Left ventricle myocardium inferior (tissue), 1 donor: Measurements from ENCODE around the gene LTB4R. TPM values are rescaled to one million over a fixed set of nuclear protein-coding genes. Genes with fewer than 3 reads are reported as not detected.

ENCODE experiments used
- DNase-seq: peaks from one replicate; pipeline ENCODE4 v3.0.0-alpha.2; 2020
- H3K27ac ChIP-seq: fragments of 200-600 bp; replicated peaks from 2 replicates; pipeline ENCODE4 v1.8.0; 2021
- H3K27me3 ChIP-seq: fragments of 200-600 bp; 2 replicates; pipeline ENCODE4 v1.8.0; 2021; ENCODE audit warnings: low read depth
- H3K36me3 ChIP-seq: fragments of 200-600 bp; 2 replicates; pipeline ENCODE4 v1.8.0; 2021
- H3K4me1 ChIP-seq: fragments of 200-600 bp; 2 replicates; pipeline ENCODE4 v1.8.0; 2021
- H3K4me3 ChIP-seq: fragments of 200-600 bp; 2 replicates; pipeline ENCODE4 v1.8.0; 2021; ENCODE audit warnings: mild to moderate bottlenecking, moderate library complexity
- H3K9me3 ChIP-seq: fragments of 200-600 bp; replicated peaks from 2 replicates; pipeline ENCODE4 v1.8.0; 2021
- CTCF ChIP-seq: fragments of 200-600 bp; IDR thresholded peaks from 2 replicates; pipeline ENCODE4 v1.8.0; 2021; ENCODE audit warnings: antibody characterized with exemption, mild to moderate bottlenecking, borderline replicate concordance
- intact Hi-C: fragments of 100-400 bp; cut with micrococcal nuclease; formaldehyde crosslinking; loops from one replicate; pipeline ENCODE4 v1.11.0; 2022
- total RNA-seq: library from RNA; stranded (reverse); fragmentation: NEBNext Ultra II Directional; extraction: Animal tissue kit (Norgen Biotek cat#: 25700); gene quantifications from one replicate; pipeline ENCODE4 v1.2.1, GENCODE V29; 2021
- donor health status: DM: no; HTN: yes; CAD: no; lungs with severe emphysema.

LTB4R gene
- total RNA-seq, 1 donor from 2014 or later, result 1.8 TPM

GRCh38 chr14:24291446-24292117, 19.7 kb upstream of the LTB4R start:
- Histone ChIP-seq H3K36me3 (peaks cover 56% of the 10 kb centered on the region), H3K27me3 (no peaks in the 10 kb centered on the region), H3K4me1 (peaks cover 2% of the 10 kb centered on the region), H3K27ac (no peak overlapping the region), H3K4me3 (no peak overlapping the region), H3K9me3 (no peaks in the 10 kb centered on the region)
- intact Hi-C loops, result no loop called here
- TF ChIP-seq CTCF, result no peak
- DNase-seq, result no peak

- Histone ChIP-seq H3K4me3 (no peak overlapping the region), H3K9me3 (no peaks in the 10 kb centered on the region), H3K36me3 (peaks cover 56% of the 10 kb centered on the region), H3K4me1 (peaks cover 9% of the 10 kb centered on the region), H3K27me3 (no peaks in the 10 kb centered on the region), H3K27ac (no peak overlapping the region)
- intact Hi-C loops, result no loop called here
- DNase-seq, result no peak
- TF ChIP-seq CTCF, result no peak
Observed at GRCh38 chr14:24292118-24292807, 19.0 kb upstream of the LTB4R start.

- H3K4me3 ChIP-seq, result no peak overlapping the region
- TF ChIP-seq CTCF, result no peak
- intact Hi-C loops, result no loop called here
- peaks cover 18% of the 10 kb centered on the region for H3K4me1 ChIP-seq
- no peaks in the 10 kb centered on the region for H3K9me3 ChIP-seq
- no peak for DNase-seq
- H3K27ac ChIP-seq, result no peak overlapping the region
- H3K36me3 ChIP-seq, result peaks cover 56% of the 10 kb centered on the region
- H3K27me3 ChIP-seq, result no peaks in the 10 kb centered on the region
Observed at GRCh38 chr14:24293525-24293924, 17.8 kb upstream of the LTB4R start.

GRCh38 chr14:24296341-24297157, 14.8 kb upstream of the LTB4R start:
- Histone ChIP-seq H3K9me3 (no peaks in the 10 kb centered on the region), H3K36me3 (peaks cover 37% of the 10 kb centered on the region)
- DNase-seq, result peak; percentile 43

More at GRCh38 chr14:24296341-24297157, 14.8 kb upstream of the LTB4R start:
- intact Hi-C loops, result no loop called here
- H3K4me1 ChIP-seq, result peaks cover 46% of the 10 kb centered on the region
- H3K27ac ChIP-seq, result no peak overlapping the region
- no peaks in the 10 kb centered on the region for H3K27me3 ChIP-seq
- TF ChIP-seq CTCF, result peak; percentile 82
- H3K4me3 ChIP-seq, result no peak overlapping the region
